HL-60 (cell line): Measurements from ENCODE around the gene CACNA1C.

Source experiments
- DNase-seq, 2 experiments: peaks; one replicate each; pipeline ENCODE4 v3.0.0-alpha.2; 2010 to 2020; ENCODE audit warnings: low read depth in 1 of 2, low spot score in 1 of 2
- H3K27ac ChIP-seq: fragments of 250-450 bp; sonication (Bioruptor Pico); replicated peaks from 2 replicates; pipeline ENCODE4 v1.5.1; 2020; ENCODE audit warnings: mild to moderate bottlenecking, moderate library complexity
- H3K27me3 ChIP-seq: fragments of 250-450 bp; sonication (Bioruptor Pico); 2 replicates; pipeline ENCODE4 v1.5.1; 2021; ENCODE audit warnings: mild to moderate bottlenecking, moderate library complexity; ENCODE audit not compliant: insufficient read depth, poor library complexity, severe bottlenecking
- H3K4me3 ChIP-seq: replicated peaks from 2 replicates; pipeline ENCODE4 v1.5.1; 2011; ENCODE audit warnings: mild to moderate bottlenecking, control low read depth, low read length; ENCODE audit not compliant: insufficient read depth
- GABPA ChIP-seq: IDR thresholded peaks from 2 replicates; pipeline ENCODE4 v1.6.1; 2012; ENCODE audit warnings: low read depth
- POLR2AphosphoS5 ChIP-seq: IDR thresholded peaks from 2 replicates; pipeline ENCODE4 v1.6.1; 2012; ENCODE audit warnings: low read depth
- SPI1 ChIP-seq: IDR thresholded peaks from 2 replicates; pipeline ENCODE4 v1.6.1; 2012; ENCODE audit warnings: low read depth, mild to moderate bottlenecking, borderline replicate concordance
- TF ChIP-seq, protein P1 (sequence below): IDR thresholded peaks from one replicate; pipeline ENCODE4 v1.5.1; 2011; ENCODE audit warnings: low read length, control low read depth, inconsistent platforms; ENCODE audit not compliant: insufficient read depth
- TF ChIP-seq, protein P2 (sequence below): IDR thresholded peaks from 2 replicates; pipeline ENCODE4 v1.6.1; 2012; ENCODE audit warnings: low read depth; ENCODE audit not compliant: insufficient replicate concordance

Gene CACNA1C

DNA sequence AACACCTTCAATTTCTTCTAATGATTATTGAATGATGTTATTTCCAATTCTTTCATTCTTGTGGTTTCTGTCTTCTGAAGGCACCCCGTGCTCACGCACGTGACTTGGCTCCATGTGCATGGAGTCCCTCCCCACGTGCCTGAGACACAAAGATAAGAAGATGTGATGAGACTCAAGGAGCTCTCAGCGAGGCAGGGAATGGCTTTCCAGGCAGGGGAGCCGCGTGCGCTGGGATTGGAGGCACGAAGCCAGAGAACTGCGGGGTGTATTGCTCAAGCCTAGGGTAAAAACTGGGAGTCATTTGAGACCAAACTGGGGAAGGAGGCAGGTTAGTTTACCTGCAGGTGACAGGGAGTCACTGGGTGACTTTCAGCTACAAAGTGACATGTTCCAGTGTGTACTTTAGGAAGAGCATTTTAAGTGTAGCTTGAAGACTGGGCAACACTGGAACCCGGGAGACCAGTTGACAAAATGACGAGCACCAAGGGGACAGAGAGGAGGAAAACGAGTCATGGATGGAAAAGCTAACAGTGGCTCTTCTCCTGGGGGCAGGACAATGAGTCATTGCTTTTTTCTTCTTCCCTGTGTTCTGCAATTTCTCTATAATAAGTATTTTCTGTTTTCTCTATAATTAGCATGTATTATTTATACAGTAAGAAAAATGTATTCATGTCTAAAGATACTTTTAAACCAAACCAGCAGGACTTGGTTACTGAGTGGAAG is 430.3 kb downstream of the CACNA1C start:
- TF ChIP-seq, protein P1, sequence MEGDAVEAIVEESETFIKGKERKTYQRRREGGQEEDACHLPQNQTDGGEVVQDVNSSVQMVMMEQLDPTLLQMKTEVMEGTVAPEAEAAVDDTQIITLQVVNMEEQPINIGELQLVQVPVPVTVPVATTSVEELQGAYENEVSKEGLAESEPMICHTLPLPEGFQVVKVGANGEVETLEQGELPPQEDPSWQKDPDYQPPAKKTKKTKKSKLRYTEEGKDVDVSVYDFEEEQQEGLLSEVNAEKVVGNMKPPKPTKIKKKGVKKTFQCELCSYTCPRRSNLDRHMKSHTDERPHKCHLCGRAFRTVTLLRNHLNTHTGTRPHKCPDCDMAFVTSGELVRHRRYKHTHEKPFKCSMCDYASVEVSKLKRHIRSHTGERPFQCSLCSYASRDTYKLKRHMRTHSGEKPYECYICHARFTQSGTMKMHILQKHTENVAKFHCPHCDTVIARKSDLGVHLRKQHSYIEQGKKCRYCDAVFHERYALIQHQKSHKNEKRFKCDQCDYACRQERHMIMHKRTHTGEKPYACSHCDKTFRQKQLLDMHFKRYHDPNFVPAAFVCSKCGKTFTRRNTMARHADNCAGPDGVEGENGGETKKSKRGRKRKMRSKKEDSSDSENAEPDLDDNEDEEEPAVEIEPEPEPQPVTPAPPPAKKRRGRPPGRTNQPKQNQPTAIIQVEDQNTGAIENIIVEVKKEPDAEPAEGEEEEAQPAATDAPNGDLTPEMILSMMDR: no peak
- TF ChIP-seq, protein P2, sequence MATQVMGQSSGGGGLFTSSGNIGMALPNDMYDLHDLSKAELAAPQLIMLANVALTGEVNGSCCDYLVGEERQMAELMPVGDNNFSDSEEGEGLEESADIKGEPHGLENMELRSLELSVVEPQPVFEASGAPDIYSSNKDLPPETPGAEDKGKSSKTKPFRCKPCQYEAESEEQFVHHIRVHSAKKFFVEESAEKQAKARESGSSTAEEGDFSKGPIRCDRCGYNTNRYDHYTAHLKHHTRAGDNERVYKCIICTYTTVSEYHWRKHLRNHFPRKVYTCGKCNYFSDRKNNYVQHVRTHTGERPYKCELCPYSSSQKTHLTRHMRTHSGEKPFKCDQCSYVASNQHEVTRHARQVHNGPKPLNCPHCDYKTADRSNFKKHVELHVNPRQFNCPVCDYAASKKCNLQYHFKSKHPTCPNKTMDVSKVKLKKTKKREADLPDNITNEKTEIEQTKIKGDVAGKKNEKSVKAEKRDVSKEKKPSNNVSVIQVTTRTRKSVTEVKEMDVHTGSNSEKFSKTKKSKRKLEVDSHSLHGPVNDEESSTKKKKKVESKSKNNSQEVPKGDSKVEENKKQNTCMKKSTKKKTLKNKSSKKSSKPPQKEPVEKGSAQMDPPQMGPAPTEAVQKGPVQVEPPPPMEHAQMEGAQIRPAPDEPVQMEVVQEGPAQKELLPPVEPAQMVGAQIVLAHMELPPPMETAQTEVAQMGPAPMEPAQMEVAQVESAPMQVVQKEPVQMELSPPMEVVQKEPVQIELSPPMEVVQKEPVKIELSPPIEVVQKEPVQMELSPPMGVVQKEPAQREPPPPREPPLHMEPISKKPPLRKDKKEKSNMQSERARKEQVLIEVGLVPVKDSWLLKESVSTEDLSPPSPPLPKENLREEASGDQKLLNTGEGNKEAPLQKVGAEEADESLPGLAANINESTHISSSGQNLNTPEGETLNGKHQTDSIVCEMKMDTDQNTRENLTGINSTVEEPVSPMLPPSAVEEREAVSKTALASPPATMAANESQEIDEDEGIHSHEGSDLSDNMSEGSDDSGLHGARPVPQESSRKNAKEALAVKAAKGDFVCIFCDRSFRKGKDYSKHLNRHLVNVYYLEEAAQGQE: no peak
- TF ChIP-seq GABPA: no peak
- no peak for TF ChIP-seq SPI1
- TF ChIP-seq POLR2AphosphoS5: no peak
- Histone ChIP-seq H3K27ac (no peak overlapping the region), H3K27me3 (no peaks in the 10 kb centered on the region), H3K4me3 (no peak overlapping the region)
- no peak for DNase-seq

DNA sequence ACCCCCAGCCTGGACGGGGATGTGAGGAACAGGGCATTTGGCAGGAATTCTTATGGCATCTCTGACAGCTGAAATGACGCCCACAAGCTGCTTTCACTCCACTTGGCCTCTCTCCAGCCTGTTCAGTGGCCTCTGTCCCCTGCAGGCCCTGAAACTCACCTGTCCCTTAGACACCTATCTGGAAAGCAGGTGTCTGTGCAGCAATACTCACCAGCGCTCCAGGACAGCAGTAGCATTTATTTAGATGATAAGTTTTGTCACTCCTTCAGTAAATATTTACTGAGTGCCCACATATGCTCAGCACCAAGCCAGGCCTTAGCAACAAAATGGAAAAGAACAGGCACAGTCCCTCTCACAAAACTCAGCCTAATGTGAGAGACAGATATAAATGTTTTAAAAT is 430.9 kb downstream of the CACNA1C start:
- TF ChIP-seq SPI1 (no peak), GABPA (no peak), POLR2AphosphoS5 (no peak)
- TF ChIP-seq, protein P1: no peak
- TF ChIP-seq, protein P2: no peak
- Histone ChIP-seq H3K27ac (no peak overlapping the region), H3K4me3 (no peak overlapping the region), H3K27me3 (no peaks in the 10 kb centered on the region)
- DNase-seq: no peak

DNA sequence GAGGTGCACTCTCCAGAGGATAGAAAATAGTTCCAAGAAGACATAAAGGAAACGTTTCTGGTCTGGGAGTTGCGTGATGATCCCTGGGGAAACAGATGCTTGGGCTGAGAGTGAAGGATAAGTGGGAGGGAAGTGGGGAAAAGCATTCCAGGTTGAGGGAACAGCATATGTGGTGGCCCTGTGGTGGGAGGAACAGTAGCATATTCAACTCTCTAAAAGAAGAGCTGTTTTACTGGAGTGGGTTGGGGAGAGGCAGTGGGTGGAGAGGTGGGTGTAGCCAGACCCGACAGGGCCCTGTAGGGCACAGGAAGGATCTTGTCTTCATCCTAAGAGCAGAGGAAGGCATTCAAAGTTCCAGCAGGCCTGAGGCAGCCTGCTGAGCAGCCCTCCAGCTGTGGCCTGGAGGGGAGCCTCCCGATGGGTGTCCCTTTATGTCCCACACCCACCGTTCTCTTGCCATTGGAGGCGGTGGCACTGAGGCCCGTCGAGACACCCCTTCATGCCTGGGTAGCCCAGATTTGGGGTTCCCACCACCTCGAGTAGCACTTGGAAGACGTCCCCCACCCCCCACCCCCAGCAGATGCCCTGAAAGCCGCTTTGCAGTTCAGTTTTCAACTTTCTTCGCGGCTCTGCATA is 431.5 kb downstream of the CACNA1C start:
- Histone ChIP-seq H3K27me3 (no peaks in the 10 kb centered on the region), H3K4me3 (no peak overlapping the region), H3K27ac (no peak overlapping the region)
- TF ChIP-seq, protein P2: no peak
- no peak for TF ChIP-seq GABPA
- no peak for TF ChIP-seq POLR2AphosphoS5
- TF ChIP-seq, protein P1: no peak
- no peak for TF ChIP-seq SPI1
- no peak for DNase-seq
